Keratinocyte (primary cell): ENCODE measurements around the gene ARFGAP3. TPM values are rescaled to one million over a fixed set of nuclear protein-coding genes. Genes with fewer than 3 reads are reported as not detected.

Source experiments
- DNase-seq: peaks from one replicate; pipeline ENCODE4 v3.0.0-alpha.2; 2011; ENCODE audit warnings: low read depth, missing footprints, low spot score
- FAIRE-seq: peaks from 2 replicates; lab custom pipeline; 2011; peaks lifted over from hg19 to GRCh38; lab: Jason Lieb, UNC
- H2AFZ ChIP-seq: 2 replicates; pipeline ENCODE4 v1.6.0; 2012; ENCODE audit warnings: low read length, control low read depth, inconsistent platforms; ENCODE audit not compliant: control insufficient read depth
- H3K27ac ChIP-seq: 2 replicates; pipeline ENCODE4 v1.5.1; 2011; ENCODE audit warnings: low read length; ENCODE audit not compliant: control insufficient read depth, insufficient read depth
- H3K27me3 ChIP-seq: 3 replicates; pipeline ENCODE4 v1.6.0; 2011; ENCODE audit warnings: low read length; ENCODE audit not compliant: control insufficient read depth, insufficient read depth; ENCODE audit errors: extremely low read depth
- H3K36me3 ChIP-seq, 2 experiments: 2 replicates in 1 of 2; 3 replicates in 1 of 2; pipeline ENCODE4 v1.5.1; 2011; ENCODE audit warnings: low read length in 2 of 2, mild to moderate bottlenecking in 1 of 2; ENCODE audit not compliant: control insufficient read depth in 2 of 2, insufficient read depth in 2 of 2; ENCODE audit errors: extremely low read depth in 1 of 2
- H3K4me1 ChIP-seq: 3 replicates; pipeline ENCODE4 v1.5.1; 2011; ENCODE audit warnings: low read length; ENCODE audit not compliant: control insufficient read depth, insufficient read depth; ENCODE audit errors: extremely low read depth
- H3K4me2 ChIP-seq: 3 replicates; pipeline ENCODE4 v1.6.0; 2011; ENCODE audit warnings: low read depth, low read length; ENCODE audit not compliant: control insufficient read depth, insufficient read depth; ENCODE audit errors: extremely low read depth
- H3K4me3 ChIP-seq, 3 experiments: fragments of 200-600 bp in 1 of 3; sonication (generic) in 1 of 3; 2 replicates in 2 of 3; 3 replicates in 1 of 3; pipeline ENCODE4 v1.5.1; 2011 to 2016; ENCODE audit warnings: low read length in 3 of 3, mild to moderate bottlenecking in 3 of 3, control low read depth in 2 of 3, inconsistent platforms in 1 of 3, low read depth in 1 of 3, mixed read lengths in 1 of 3, mixed run types in 1 of 3, moderate library complexity in 1 of 3; ENCODE audit not compliant: control insufficient read depth in 2 of 3, insufficient read depth in 2 of 3; ENCODE audit errors: extremely low read depth in 1 of 3
- H3K79me2 ChIP-seq: 2 replicates; pipeline ENCODE4 v1.6.0; 2012; ENCODE audit warnings: low read length; ENCODE audit not compliant: control insufficient read depth, insufficient read depth
- H3K9ac ChIP-seq: 3 replicates; pipeline ENCODE4 v1.6.0; 2011; ENCODE audit warnings: low read length; ENCODE audit not compliant: control insufficient read depth, insufficient read depth; ENCODE audit errors: extremely low read depth
- H3K9me1 ChIP-seq: 3 replicates; pipeline ENCODE4 v1.6.0; 2011; ENCODE audit warnings: low read length; ENCODE audit not compliant: control insufficient read depth, insufficient read depth; ENCODE audit errors: extremely low read depth
- H3K9me3 ChIP-seq: 2 replicates; pipeline ENCODE4 v1.5.1; 2012; ENCODE audit warnings: low read depth, low read length; ENCODE audit not compliant: control insufficient read depth
- H4K20me1 ChIP-seq: 3 replicates; pipeline ENCODE4 v1.6.0; 2011; ENCODE audit warnings: low read length; ENCODE audit not compliant: control insufficient read depth, insufficient read depth; ENCODE audit errors: extremely low read depth
- EZH2 ChIP-seq: IDR thresholded peaks from one replicate; pipeline ENCODE4 v1.6.1; 2012; ENCODE audit warnings: inconsistent platforms, mild to moderate bottlenecking, low read length, moderate library complexity
- dilution Hi-C: fragments of 300-500 bp; cut with MboI; formaldehyde crosslinking; loops from one replicate; pipeline ENCODE4 v1.7.0; 2020; ENCODE audit warnings: low sequenced_read_pairs; ENCODE audit not compliant: extremely low pct_ligation_motif_present
- polyA plus RNA-seq, 5 experiments: library from polyadenylated mRNA; depleted of rRNA in 3 of 5; stranded (reverse) in 3 of 5; stranded (forward) in 1 of 5; unstranded in 1 of 5; fragments of >200 nt; gene quantifications; 1 replicate in 1 of 5; 2 replicates in 3 of 5; 3 replicates in 1 of 5; pipeline versions ENCODE4 v1.2.1 to v1.2.3, GENCODE V29; 2011 to 2012; ENCODE audit warnings: missing spikeins in 2 of 5, low read depth in 1 of 5, low replicate concordance in 1 of 5
- TF ChIP-seq, protein P1 (sequence below), 3 experiments: IDR thresholded peaks in 1 of 3; conservative IDR thresholded peaks in 1 of 3; optimal IDR thresholded peaks in 1 of 3; 2 replicates in 2 of 3; 3 replicates in 1 of 3; pipeline versions ENCODE3 to v1.5.1; 2011; ENCODE audit warnings: low read length in 3 of 3, mild to moderate bottlenecking in 3 of 3, moderate library complexity in 2 of 3, control low read depth in 1 of 3, inconsistent platforms in 1 of 3; ENCODE audit not compliant: insufficient read depth in 2 of 3; ENCODE audit errors: extremely low read depth in 1 of 3

Gene ARFGAP3
- polyA plus RNA-seq, 1 donor (not counting 4 experiments of a cell fraction or from before 2014, with no cell fraction given): 28.3 TPM

DNA sequence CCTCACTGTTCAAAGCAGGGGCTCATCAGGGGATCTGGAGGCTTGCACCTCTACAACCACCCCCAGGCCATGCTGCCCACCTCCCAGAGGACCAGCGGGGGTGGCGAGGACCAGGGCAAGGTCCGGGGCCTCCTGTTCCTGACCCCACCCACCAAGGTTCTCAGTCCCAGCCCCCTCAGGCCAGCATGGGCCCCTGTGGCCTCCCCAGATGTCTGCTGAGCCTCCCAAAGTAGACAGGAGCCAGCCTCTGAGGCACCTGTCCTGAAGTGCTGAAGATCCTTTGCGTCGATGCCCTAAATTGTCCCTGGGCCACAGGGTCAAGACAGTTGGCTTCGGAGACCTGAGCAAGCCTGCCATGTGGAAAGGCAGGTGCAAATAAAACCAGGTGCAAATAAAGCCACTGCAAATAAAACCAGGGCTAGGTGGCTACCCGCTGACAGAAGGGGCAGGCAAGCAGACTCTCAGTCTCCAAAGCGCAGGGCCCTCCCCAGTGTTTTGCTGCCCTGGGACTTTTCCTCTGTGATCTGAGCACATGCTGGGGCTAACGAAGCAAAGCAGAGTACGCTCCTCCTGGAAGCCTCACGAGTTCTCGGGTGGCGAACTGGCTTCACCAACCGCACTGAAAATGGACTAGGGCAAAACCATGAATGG, 22.4 kb upstream of the ARFGAP3 start:
- Histone ChIP-seq H2AFZ (no peak overlapping the region), H3K9me1 (no peaks in the 10 kb centered on the region), H3K36me3 (peaks cover 44 to 58% of the 10 kb centered on the region in 2 experiments), H3K4me2 (no peak overlapping the region), H3K4me1 (no peaks in the 10 kb centered on the region), H3K79me2 (no peaks in the 10 kb centered on the region), H3K9ac (no peak overlapping the region), H3K9me3 (no peaks in the 10 kb centered on the region), H3K4me3 (no peak overlapping the region), H3K27me3 (no peaks in the 10 kb centered on the region), H3K27ac (no peak overlapping the region), H4K20me1 (peaks cover 2% of the 10 kb centered on the region)
- DNase-seq (no peak), FAIRE-seq (no peak)
- dilution Hi-C loops: no loop called here
- TF ChIP-seq, protein P1, sequence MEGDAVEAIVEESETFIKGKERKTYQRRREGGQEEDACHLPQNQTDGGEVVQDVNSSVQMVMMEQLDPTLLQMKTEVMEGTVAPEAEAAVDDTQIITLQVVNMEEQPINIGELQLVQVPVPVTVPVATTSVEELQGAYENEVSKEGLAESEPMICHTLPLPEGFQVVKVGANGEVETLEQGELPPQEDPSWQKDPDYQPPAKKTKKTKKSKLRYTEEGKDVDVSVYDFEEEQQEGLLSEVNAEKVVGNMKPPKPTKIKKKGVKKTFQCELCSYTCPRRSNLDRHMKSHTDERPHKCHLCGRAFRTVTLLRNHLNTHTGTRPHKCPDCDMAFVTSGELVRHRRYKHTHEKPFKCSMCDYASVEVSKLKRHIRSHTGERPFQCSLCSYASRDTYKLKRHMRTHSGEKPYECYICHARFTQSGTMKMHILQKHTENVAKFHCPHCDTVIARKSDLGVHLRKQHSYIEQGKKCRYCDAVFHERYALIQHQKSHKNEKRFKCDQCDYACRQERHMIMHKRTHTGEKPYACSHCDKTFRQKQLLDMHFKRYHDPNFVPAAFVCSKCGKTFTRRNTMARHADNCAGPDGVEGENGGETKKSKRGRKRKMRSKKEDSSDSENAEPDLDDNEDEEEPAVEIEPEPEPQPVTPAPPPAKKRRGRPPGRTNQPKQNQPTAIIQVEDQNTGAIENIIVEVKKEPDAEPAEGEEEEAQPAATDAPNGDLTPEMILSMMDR (optimal IDR thresholded peaks at IDR 0.05 in 1 of 3, IDR thresholded peaks at IDR 0.05 in 1 of 3, conservative IDR thresholded peaks at IDR 0.05 in 1 of 3; ENCODE audit: extremely low read depth in 1 of 3, insufficient read depth in 2 of 3, low read length in 3 of 3): no peak
- no peak for TF ChIP-seq EZH2

DNA sequence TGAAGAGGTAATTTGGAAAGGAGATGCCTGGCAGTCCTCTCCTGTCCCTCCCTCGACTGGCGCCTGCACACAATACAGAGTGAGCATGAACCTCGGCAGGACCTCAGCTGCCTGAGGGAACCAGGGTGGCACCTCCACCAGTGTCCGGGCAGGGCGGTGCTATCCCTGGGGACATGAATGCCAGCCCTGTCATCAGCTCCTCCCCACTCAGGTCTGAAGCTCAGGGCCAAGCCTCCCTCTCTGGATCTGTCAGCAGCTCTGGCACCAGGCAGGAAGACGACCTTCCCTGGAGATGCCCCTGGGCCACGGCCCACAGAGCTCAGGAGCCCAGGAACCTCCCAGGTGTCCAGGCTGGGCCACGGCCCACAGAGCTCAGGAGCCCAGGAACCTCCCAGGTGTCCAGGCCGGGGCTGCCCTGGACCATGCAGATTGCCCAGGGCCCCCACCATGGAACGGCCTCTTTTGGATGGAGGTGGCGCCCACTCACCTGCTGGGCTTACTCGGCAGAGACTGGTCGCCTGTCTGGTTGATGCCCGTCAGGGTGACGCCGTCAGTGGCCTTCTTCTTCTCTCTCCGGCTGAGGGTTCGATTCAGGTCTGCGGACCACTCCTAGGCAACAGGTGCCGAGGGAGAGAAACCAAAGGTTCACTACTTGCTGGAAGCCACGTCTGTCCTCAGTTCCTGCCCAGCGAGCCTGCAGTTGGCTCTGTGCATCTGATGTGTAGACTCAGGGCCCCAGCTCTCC, 21.7 kb upstream of the ARFGAP3 start:
- dilution Hi-C loops: no loop called here
- Histone ChIP-seq H3K4me2 (no peak overlapping the region), H3K79me2 (no peaks in the 10 kb centered on the region), H3K4me3 (no peak overlapping the region), H3K4me1 (no peaks in the 10 kb centered on the region), H3K9me3 (no peaks in the 10 kb centered on the region), H3K9ac (no peak overlapping the region), H4K20me1 (peaks cover 2% of the 10 kb centered on the region), H3K9me1 (no peaks in the 10 kb centered on the region), H3K36me3 (peaks cover 45 to 52% of the 10 kb centered on the region in 2 experiments), H2AFZ (no peak overlapping the region), H3K27me3 (no peaks in the 10 kb centered on the region), H3K27ac (no peak overlapping the region)
- TF ChIP-seq, protein P1 (optimal IDR thresholded peaks at IDR 0.05 in 1 of 3, IDR thresholded peaks at IDR 0.05 in 1 of 3, conservative IDR thresholded peaks at IDR 0.05 in 1 of 3; ENCODE audit: extremely low read depth in 1 of 3, insufficient read depth in 2 of 3, low read length in 3 of 3): no peak
- no peak for TF ChIP-seq EZH2
- FAIRE-seq (no peak), DNase-seq (no peak)
